Measurements from ENCODE around the gene UNC50.
"Not testable (repeated sequence)": the region's sequence is repeated elsewhere in the genome, so short reads cannot be mapped to it uniquely, and the experiment has no call there.

The UNC50 gene

DNA sequence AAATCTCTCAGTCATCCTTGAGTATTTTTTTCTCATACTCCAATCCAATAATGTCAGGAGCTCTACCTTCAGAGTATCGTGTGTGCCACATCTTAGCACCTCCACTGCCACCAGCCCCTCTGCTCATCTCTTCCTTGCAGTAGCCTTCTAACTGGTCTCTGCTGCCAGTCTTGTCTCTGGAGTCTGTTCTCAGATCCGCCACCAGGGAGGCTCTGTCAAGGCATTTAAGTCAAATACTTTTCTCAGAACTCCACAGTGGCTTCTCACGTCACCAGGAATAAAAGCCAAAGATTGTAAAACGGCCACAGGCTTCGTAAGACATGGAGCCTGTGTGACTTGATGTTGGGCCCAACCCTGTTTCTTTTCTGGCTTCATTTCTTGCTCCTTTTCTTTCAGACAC lies 7.1 kb downstream of the UNC50 start:
- no peak for FAIRE-seq

DNA sequence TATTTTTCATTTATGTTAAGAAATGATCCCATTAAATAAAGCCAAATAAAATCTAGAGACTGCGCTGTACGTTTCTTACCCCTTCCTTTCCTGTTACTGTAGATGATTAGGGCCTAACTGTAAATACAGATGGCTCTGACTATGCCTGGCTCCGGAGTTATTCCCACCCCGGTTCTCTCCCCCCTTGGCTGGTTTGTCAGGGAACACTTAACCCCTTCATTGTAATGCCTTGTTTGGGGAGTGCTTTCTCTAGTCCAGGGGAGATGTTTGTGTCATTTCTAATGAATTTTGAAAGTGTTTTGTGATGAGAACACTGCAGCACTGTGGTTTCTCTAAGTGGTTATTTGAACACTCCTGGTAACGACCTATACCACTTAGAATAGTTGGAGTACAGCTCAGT lies 8.8 kb downstream of the UNC50 start:
- FAIRE-seq = no peak

- no peak for FAIRE-seq
Observed at GRCh38 chr2:98623657-98624056, 15.3 kb downstream of the UNC50 start.

DNA sequence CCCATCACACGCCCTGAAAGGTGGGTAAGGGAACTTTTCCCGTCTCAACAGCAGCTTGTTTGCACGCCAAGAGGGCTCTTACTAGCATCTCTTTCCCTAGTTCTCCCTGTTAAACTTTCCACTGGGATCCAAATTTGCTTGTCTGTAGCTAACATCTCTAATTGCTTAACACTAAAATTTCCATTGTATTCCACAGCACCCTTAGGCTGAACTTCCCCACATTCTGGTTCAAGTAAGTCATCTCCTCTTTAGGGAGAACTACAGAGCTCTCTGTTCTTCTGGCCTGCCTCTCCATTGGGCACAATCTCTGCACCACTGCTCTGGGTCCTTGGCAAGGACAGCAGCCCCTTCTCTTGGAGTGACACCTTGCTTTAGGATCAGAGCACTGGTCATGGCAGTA lies 24.0 kb downstream of the UNC50 start:
- no peak for FAIRE-seq

DNA sequence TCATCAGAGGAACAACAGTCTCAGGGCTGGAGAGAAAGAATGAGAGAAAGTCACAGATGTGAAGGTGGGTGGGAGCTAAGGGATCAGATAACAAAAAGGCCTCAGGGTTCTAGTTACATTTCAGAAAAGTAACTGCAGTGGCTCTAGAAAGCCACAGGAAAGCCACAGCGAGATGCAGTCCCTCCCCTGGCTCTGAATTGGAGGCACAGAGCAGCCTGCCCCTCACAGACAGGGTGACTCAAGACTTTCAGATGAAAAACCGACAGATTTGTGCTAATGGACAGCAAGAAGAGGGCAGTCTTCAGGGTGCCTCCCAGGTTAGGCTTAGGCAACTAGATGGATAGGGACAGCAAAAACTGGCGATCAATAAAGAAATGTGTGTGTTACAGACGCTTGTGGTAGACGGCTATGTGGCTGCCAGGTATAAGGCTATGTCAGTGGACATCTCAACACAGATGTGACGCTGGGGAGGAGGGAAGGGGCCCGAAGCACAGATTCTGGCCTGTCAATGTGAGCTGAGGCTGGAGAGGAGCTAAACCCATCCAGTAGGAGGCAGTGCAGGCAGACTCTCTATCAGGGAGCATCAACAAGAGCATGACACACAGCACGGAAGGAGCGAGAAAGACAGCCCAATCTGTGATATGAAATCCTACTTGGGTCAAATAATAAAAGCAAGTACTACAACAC lies 26.2 kb downstream of the UNC50 start:
- FAIRE-seq = no peak

DNA sequence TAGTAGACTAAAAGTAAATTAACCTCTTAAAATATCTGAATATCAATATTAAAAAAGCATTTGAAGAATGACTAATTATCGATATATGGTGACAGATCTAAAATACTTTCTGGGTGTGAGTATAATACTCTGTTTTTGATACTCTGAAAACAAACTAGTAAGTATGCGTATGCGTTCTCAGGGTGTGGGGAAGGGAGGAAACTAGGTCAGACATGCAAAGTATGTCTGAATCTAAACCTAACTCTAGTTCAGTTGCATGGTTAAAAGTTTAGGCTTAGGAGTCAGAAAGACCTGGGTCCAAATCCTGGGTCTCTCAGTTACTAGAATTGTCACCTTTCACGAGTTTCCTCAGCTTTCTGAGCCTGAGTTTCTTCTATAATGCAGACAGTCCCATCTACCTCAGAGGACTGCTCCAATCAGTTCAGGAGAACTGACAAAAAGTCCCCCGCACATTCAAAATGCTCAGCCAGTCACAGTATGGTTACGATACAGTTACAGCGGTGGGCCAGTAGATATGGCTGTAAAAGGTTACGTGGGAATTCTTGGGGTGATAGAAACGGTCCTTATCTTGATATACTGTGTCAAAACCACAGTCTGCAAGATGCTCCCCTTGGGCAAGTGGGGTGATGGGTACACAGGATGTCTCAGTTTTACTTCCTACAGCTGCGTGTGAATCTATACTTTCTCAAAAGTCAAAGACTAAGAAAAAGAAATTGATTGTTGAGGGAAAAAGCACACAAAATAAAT lies 29.2 kb downstream of the UNC50 start:
- no peak for FAIRE-seq

- no peak for FAIRE-seq
Observed at GRCh38 chr2:98643496-98644100, 35.2 kb downstream of the UNC50 start.

DNA sequence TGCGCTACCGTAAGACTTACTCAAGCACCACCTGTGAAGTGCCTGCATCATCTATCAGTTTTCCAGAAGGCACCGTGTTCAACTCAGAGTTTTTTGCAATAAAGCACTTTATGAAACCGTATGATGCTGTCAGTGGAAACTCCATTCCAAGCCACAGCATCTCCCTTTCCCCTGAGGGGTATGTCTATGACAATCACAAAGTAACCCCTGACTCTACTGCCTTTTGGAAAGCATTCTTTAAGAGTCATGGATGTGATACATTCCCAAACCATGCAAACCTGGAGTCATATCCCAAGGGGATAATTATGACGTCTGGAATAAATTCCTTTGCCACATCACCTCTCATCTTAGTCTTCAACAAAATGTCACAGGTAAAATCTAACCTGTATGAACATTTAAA lies 39.2 kb downstream of the UNC50 start:
- FAIRE-seq = no peak

- no peak for FAIRE-seq
Observed at GRCh38 chr2:98648451-98648850, 40.1 kb downstream of the UNC50 start.

- peak; percentile 46 for FAIRE-seq
Observed at GRCh38 chr2:98649135-98649991, 41.0 kb downstream of the UNC50 start.

GRCh38 chr2:98649992-98650375 lies 41.6 kb downstream of the UNC50 start:
- FAIRE-seq = no peak

DNA sequence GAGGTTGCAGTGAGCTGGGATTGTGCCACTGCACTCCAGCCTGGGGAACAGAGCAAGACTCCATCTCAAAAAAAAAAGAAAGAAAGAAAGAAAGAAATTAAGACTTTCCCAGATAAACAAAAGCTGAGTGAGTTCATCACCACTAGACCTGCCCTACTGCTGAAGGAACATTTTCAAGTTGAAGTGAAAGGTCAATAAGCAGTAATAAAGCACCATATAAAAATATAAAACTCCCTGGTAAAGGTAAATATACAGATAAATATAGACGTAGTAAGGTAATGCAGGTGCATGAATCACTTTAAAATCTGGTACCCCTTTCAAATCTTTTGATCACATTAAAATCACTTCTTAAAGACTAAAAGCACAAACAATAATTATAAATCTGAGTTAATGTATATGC lies 42.6 kb downstream of the UNC50 start:
- no peak for FAIRE-seq

GRCh38 chr2:98654699-98655495 lies 46.5 kb downstream of the UNC50 start:
- FAIRE-seq = no peak

GRCh38 chr2:98656800-98657199 lies 48.4 kb downstream of the UNC50 start:
- FAIRE-seq = no peak

DNA sequence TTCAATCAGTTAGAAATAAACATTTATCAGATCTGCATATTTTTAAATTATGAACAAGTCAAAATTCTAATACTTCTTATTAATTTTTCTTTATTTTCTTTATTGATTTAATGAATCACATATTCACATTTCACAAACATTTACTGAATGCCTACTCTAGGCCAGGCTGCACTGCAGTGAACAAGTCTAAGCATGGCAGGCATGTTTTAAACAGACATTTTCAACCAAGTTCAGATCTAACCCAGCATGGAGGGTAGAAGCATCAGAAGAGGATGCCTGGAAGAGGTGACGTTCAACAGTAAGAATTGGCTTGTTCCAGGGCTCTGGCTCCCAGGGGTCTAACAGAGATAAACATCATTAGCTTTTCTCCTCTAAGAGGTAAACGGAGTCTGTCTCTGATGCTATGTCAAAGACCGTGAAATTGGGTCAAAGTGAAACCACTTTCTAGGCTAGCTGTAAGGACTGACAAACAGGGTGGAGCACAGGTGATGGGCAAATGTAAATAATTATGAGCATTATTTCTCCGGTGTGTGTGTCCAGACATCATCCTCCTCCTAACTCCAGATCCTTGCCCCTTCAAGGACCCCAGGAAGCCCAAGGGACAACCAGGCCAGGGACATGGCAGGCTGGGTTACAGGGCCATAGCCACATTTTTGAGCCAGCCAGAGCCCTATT lies 50.6 kb downstream of the UNC50 start:
- FAIRE-seq = no peak

DNA sequence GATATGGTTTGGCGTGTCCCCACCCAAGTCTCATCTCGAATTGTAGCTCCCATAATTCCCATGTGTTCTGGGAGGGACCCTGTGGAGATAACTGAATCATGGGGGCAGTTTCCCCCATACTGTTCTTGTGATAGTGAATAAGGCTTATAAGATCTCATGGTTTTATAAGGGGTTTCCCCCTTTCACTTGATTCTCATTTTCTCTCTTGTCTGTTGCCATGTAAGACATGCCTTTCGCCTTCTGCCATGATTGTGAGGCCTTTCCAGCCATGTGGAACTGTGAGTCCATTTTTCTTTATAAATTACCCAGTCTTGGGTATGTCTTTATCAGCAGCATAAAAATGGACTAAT lies 51.1 kb downstream of the UNC50 start:
- not testable (repeated sequence) for FAIRE-seq

DNA sequence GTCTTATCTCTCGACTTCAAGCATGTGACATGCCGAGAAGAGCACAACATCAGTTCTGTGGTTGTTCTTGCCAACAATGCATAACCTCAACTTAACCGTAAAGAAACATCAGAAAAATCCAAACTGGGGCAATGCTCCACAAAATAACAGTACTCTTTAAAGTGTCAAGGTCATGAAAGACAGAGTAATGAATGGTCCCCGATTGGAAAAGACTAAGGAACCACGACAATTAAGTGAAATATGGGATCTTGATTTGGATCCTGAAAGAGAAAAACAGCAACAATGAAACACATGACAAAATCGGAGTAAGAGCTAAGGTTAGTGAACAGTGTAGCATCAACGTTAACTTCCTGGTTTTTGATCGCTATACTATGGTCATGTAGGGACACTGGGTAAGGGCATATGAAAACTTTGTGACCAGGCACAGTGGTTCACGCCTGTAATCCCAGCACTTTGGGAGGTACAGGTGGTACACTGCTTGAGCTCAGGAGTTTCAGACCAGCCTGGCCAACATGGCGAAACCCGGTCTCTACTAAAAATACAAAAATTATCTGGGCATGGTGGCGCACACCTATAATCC lies 55.2 kb downstream of the UNC50 start:
- no peak for FAIRE-seq

- FAIRE-seq = no peak
Observed at GRCh38 chr2:98664323-98664722, 55.9 kb downstream of the UNC50 start.

DNA sequence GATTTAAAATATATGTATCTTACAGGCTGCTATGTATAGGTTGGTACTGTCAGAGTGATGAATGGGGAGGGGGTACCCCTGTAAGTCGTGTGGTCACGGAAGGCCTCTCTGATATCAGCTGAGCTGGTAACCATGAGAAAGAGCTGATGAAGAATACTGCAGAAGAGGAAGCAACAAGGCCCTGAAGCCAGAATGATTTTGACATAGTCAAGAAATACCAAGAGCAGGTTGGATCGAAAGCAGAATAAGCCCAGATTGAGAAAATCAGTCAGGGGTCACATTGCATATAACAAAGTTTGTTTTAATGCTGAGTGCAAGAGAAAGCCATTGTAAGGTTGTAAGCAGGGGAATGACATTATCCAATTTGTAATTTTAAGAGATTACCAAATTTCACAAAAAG lies 57.3 kb downstream of the UNC50 start:
- no peak for FAIRE-seq
